K562 (cell line): Measurements from ENCODE around the gene UBLCP1. TPM values are rescaled to one million over a fixed set of nuclear protein-coding genes. Genes with fewer than 3 reads are reported as not detected.

Source experiments
- ATAC-seq: fragments of 200-7000 bp; cut with Tn5 transposase; 3 replicates; pipeline ENCODE4 v1.9.1; 2020; ENCODE audit warnings: moderate library complexity
- BruUV-seq: library from RNA; stranded (reverse); fragments of 400-500 nt; replicated peaks from 2 replicates; lab custom pipeline; 2021; lab: Mats Ljungman, UMichigan
- CTCF ChIA-PET: fragments of 300-600 bp; formaldehyde crosslinking; extraction: SDS; loops from one replicate; lab custom pipeline; 2021; ENCODE audit warnings: low intra/inter-chr PET ratio; lab: Yijun Ruan, JAX
- POLR2A ChIA-PET: fragments of 300-600, 350-650 bp; sonication (Branson Sonifier 250); formaldehyde crosslinking; extraction: SDS; loops from one replicate; lab custom pipeline; 2021; ENCODE audit warnings: antibody characterized with exemption, inconsistent platforms; lab: Yijun Ruan, JAX
- DNase-seq, 4 experiments: peaks; one replicate each; pipeline versions ENCODE4 v3.0.0 to v3.0.0-alpha.2; 2011 to 2018; ENCODE audit warnings: low spot score in 3 of 4, mixed read lengths in 3 of 4; ENCODE audit errors: extremely low read depth in 1 of 4
- FAIRE-seq: peaks from 2 replicates; lab custom pipeline; 2011; peaks lifted over from hg19 to GRCh38; lab: Jason Lieb, UNC
- H2AFZ ChIP-seq: 2 replicates; pipeline ENCODE4 v1.6.0; 2011; ENCODE audit warnings: low read depth, low read length, control low read depth, inconsistent platforms
- H3K27ac ChIP-seq: fragments of 200-600 bp; 3 replicates; pipeline ENCODE4 v1.8.0; 2011; ENCODE audit warnings: low read depth, mild to moderate bottlenecking, control low read depth, inconsistent platforms, low read length, moderate library complexity, mixed read lengths; ENCODE audit errors: extremely low read depth
- H3K27me3 ChIP-seq, 2 experiments: fragments of 300-600 bp in 1 of 2; 2 replicates in 1 of 2; 3 replicates in 1 of 2; pipeline versions ENCODE4 v1.6.0 to v1.8.0; 2011; ENCODE audit warnings: inconsistent platforms in 2 of 2, low read length in 2 of 2, mild to moderate bottlenecking in 1 of 2, mixed read lengths in 1 of 2, moderate library complexity in 1 of 2; ENCODE audit not compliant: control insufficient read depth in 2 of 2, insufficient read depth in 2 of 2
- H3K36me3 ChIP-seq: fragments of 300-600 bp; 3 replicates; pipeline ENCODE4 v1.8.0; 2011; ENCODE audit warnings: mild to moderate bottlenecking, low read length, inconsistent platforms; ENCODE audit not compliant: control insufficient read depth, insufficient read depth
- H3K4me1 ChIP-seq, 2 experiments: fragments of 200-600 bp in 1 of 2; replicated peaks in 1 of 2; 2 replicates in 1 of 2; 3 replicates in 1 of 2; pipeline versions ENCODE4 v1.5.1 to v1.8.0; 2011; ENCODE audit warnings: inconsistent platforms in 2 of 2, low read length in 2 of 2, mild to moderate bottlenecking in 1 of 2, mixed read lengths in 1 of 2, moderate library complexity in 1 of 2; ENCODE audit not compliant: control insufficient read depth in 2 of 2, insufficient read depth in 2 of 2
- H3K4me2 ChIP-seq: 2 replicates; pipeline ENCODE4 v1.6.1; 2011; ENCODE audit warnings: low read length, control low read depth, inconsistent platforms, mixed read lengths; ENCODE audit not compliant: insufficient read depth
- H3K4me3 ChIP-seq: fragments of 200-600 bp; sonication (generic), shearing (Covaris generic); 2 replicates; pipeline ENCODE4 v1.5.1; 2016; ENCODE audit warnings: control low read depth, inconsistent platforms
- H3K79me2 ChIP-seq: fragments of 200-600 bp; 3 replicates; pipeline ENCODE4 v1.8.0; 2011; ENCODE audit warnings: low read length, inconsistent platforms; ENCODE audit not compliant: control insufficient read depth, insufficient read depth
- H3K9ac ChIP-seq, 2 experiments: 2 replicates each; pipeline versions ENCODE4 v1.6.0 to v1.6.1; 2011; ENCODE audit warnings: low read depth in 2 of 2, low read length in 2 of 2, control low read depth in 1 of 2, inconsistent platforms in 1 of 2, mild to moderate bottlenecking in 1 of 2, mixed read lengths in 1 of 2; ENCODE audit not compliant: insufficient read depth in 1 of 2
- H3K9me1 ChIP-seq: one replicate; pipeline ENCODE4 v1.6.0; 2011; ENCODE audit warnings: inconsistent platforms, mild to moderate bottlenecking, low read length, moderate library complexity; ENCODE audit not compliant: control insufficient read depth, insufficient read depth
- H3K9me3 ChIP-seq: replicated peaks from 2 replicates; pipeline ENCODE4 v1.5.1; 2011; ENCODE audit warnings: low read depth, low read length, inconsistent platforms; ENCODE audit not compliant: control insufficient read depth, insufficient read depth
- H4K20me1 ChIP-seq: replicated peaks from 2 replicates; pipeline ENCODE4 v1.6.1; 2011; ENCODE audit warnings: low read length, inconsistent platforms, mixed read lengths; ENCODE audit not compliant: control insufficient read depth, insufficient read depth
- ATF7 ChIP-seq: fragments of 450-650 bp; IDR thresholded peaks from 2 replicates; pipeline ENCODE4 v1.7.1; 2014; ENCODE audit warnings: mild to moderate bottlenecking, moderate library complexity
- HOXB6 ChIP-seq: fragments of 250-450 bp; sonication (Bioruptor Pico); IDR thresholded peaks from 2 replicates; pipeline ENCODE4 v1.5.1; 2022; ENCODE audit warnings: mild to moderate bottlenecking, borderline replicate concordance
- MCM7 ChIP-seq, 2 experiments: fragments of 450-650 bp; IDR thresholded peaks; 2 replicates each; pipeline ENCODE4 v1.6.1; 2016 to 2018
- NFATC3 ChIP-seq: fragments of 450-650 bp; IDR thresholded peaks from 2 replicates; pipeline ENCODE4 v1.6.1; 2017; ENCODE audit warnings: mild to moderate bottlenecking
- POU5F1 ChIP-seq: fragments of 150-350 bp; IDR thresholded peaks from 2 replicates; pipeline ENCODE4 v1.6.1; 2014; ENCODE audit warnings: borderline replicate concordance, low read length, low read depth, mild to moderate bottlenecking; ENCODE audit not compliant: partially characterized antibody
- RHOXF2B ChIP-seq: fragments of 250-450 bp; sonication (Bioruptor Pico); conservative IDR thresholded peaks from 2 replicates; pipeline ENCODE4 v1.5.1; 2021
- ZNF12 ChIP-seq: sonication (generic); formaldehyde crosslinking; IDR thresholded peaks from 2 replicates; pipeline ENCODE4 v1.4.0; 2020; ENCODE audit warnings: mild to moderate bottlenecking, missing genetic modification reagents
- ZSCAN32 ChIP-seq: fragments of 450-650 bp; formaldehyde crosslinking; IDR thresholded peaks from 2 replicates; pipeline ENCODE4 v1.4.0; 2020; ENCODE audit warnings: mild to moderate bottlenecking, moderate library complexity
- WGBS: fragments of 100-300 bp; shearing (Covaris generic); methylation state at CpG from one replicate; pipeline ENCODE4 v1.1.6; 2016; ENCODE audit warnings: low coverage, mixed read lengths; ENCODE audit not compliant: insufficient coverage; ENCODE audit errors: missing lambda C conversion rate; 5-methylcytosine and 5-hydroxymethylcytosine counted together
- in situ Hi-C: fragments of 300-500 bp; cut with MboI; formaldehyde crosslinking; loops from 4 replicates; pipeline ENCODE4 v1.15.0; 2018; ENCODE audit warnings: inconsistent platforms, mixed read lengths
- intact Hi-C: fragments of 100-400 bp; cut with micrococcal nuclease; formaldehyde crosslinking; loops from 2 replicates; pipeline ENCODE4 v1.14.2; 2022
- polyA plus RNA-seq, 8 experiments: library from polyadenylated mRNA; depleted of rRNA in 4 of 8; stranded (reverse) in 5 of 8; unstranded in 3 of 8; fragments of >200 nt; fragmentation: Nextera tagmentation in 2 of 8; fragmentation: Illumina TruSeq in 1 of 8; extraction: Ambion mirVana in 2 of 8; extraction: Trizol in 1 of 8; gene quantifications; 2 replicates each; pipeline versions ENCODE4 v1.2.1 to v1.2.3, GENCODE V29; 2011 to 2014; ENCODE audit warnings: inconsistent platforms in 1 of 8, missing spikeins in 1 of 8
- total RNA-seq, 7 experiments: library from RNA; depleted of rRNA in 6 of 7; stranded (reverse); fragments of >200 nt in 6 of 7; fragmentation: Illumina TruSeq in 2 of 7; extraction: Trizol in 2 of 7; gene quantifications; 2 replicates each; pipeline versions ENCODE4 v1.2.1 to v1.2.3, GENCODE V29; 2011 to 2021; ENCODE audit warnings: low replicate concordance in 1 of 7
- TF ChIP-seq, protein P1 (sequence below), 2 experiments: fragments of 450-650 bp; IDR thresholded peaks; 2 replicates each; pipeline ENCODE4 v1.6.1; 2016
- TF ChIP-seq, protein P2 (sequence below): conservative IDR thresholded peaks from 2 replicates; pipeline ENCODE4 v1.6.1; 2011; ENCODE audit warnings: low read depth, mild to moderate bottlenecking, low read length; ENCODE audit not compliant: control insufficient read depth

The UBLCP1 gene
- total and polyA plus RNA-seq, 9 of the 15 experiments (the other 6 are each of a cell fraction or from before 2014, with no cell fraction given) = 18.8 to 39.8 (median 30.2) TPM

DNA sequence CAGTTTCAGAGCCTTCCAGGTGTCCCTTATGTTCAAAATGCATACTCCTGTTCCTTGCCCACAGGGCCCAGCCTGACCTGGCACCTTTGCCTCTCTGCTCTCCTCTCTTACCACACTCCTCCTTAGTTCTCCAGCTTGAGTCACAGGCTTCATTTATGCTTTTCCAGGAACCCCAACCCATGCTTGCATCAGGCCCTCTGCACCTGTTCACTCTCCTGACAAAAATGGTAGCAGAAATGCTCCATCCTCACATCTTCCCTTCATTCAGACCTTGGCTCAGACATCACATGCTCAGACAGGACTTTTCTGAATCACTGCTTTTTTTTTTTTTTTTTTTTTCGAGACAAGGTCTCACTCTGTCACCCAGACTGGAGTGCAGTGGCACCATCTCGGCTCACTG, 38.6 kb upstream of the UBLCP1 start:
- Histone ChIP-seq H3K4me2 (no peak overlapping the region), H4K20me1 (no peaks in the 10 kb centered on the region), H3K4me3 (no peak overlapping the region), H2AFZ (no peak overlapping the region), H3K27me3 (no peaks in the 10 kb centered on the region), H3K9me1 (no peaks in the 10 kb centered on the region)
- POLR2A ChIA-PET = interaction anchor here (0.9 to 1.7 kb wide), 3 partner anchors 10 to 13 kb away, joined by 4 to 6 read pairs (median 4); no protein-coding TSS in a partner anchor
- BruUV-seq = no TSS peak
- in situ Hi-C loops = no loop called here
- TF ChIP-seq HOXB6 (CRISPR knock-in tag) (no peak), ATF7 (no peak), POU5F1 (no peak), NFATC3 (no peak), ZSCAN32 (no peak), ZNF12 (no peak), RHOXF2B (CRISPR knock-in tag) (no peak), MCM7 (IDR thresholded peaks at IDR 0.05) (no peak)
- TF ChIP-seq, protein P1, sequence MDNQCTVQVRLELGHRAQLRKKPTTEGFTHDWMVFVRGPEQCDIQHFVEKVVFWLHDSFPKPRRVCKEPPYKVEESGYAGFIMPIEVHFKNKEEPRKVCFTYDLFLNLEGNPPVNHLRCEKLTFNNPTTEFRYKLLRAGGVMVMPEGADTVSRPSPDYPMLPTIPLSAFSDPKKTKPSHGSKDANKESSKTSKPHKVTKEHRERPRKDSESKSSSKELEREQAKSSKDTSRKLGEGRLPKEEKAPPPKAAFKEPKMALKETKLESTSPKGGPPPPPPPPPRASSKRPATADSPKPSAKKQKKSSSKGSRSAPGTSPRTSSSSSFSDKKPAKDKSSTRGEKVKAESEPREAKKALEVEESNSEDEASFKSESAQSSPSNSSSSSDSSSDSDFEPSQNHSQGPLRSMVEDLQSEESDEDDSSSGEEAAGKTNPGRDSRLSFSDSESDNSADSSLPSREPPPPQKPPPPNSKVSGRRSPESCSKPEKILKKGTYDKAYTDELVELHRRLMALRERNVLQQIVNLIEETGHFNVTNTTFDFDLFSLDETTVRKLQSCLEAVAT (IDR thresholded peaks at IDR 0.05) = no peak
- TF ChIP-seq, protein P2, sequence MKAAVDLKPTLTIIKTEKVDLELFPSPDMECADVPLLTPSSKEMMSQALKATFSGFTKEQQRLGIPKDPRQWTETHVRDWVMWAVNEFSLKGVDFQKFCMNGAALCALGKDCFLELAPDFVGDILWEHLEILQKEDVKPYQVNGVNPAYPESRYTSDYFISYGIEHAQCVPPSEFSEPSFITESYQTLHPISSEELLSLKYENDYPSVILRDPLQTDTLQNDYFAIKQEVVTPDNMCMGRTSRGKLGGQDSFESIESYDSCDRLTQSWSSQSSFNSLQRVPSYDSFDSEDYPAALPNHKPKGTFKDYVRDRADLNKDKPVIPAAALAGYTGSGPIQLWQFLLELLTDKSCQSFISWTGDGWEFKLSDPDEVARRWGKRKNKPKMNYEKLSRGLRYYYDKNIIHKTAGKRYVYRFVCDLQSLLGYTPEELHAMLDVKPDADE = no peak
- TF ChIP-seq, all 486 proteins: peak for 0
- H3K9me3 ChIP-seq = no peaks in the 10 kb centered on the region
- no peak for DNase-seq
- H3K9ac ChIP-seq = no peak overlapping the region
- no peak for FAIRE-seq
- no peaks in the 10 kb centered on the region for H3K36me3 ChIP-seq
- H3K27ac ChIP-seq = no peak overlapping the region
- CTCF ChIA-PET = no interaction called here
- WGBS = 29% methylated on average over 1 of the region's 2 CpGs
- intact Hi-C loops = no loop called here
- no peaks in the 10 kb centered on the region; a peak in 1 of 5 replicates for H3K4me1 ChIP-seq
- H3K79me2 ChIP-seq = no peaks in the 10 kb centered on the region
- ATAC-seq = no peak
